GM19240 (cell line): Measurements from ENCODE around the gene TAF3.

Experiments used
- DNase-seq: peaks from one replicate; pipeline ENCODE4 v3.0.0; 2011; ENCODE audit warnings: low spot score; ENCODE audit not compliant: insufficient read length

Gene TAF3

GRCh38 chr10:7933262-7933661 lies 115.0 kb downstream of the TAF3 start:
- DNase-seq = no peak

GRCh38 chr10:7933757-7934156 lies 115.5 kb downstream of the TAF3 start:
- DNase-seq = no peak

- DNase-seq = no peak
Observed at GRCh38 chr10:7937315-7937945, 119.1 kb downstream of the TAF3 start.

GRCh38 chr10:7941576-7941975 lies 123.3 kb downstream of the TAF3 start:
- DNase-seq = no peak

GRCh38 chr10:7942316-7942715 lies 124.0 kb downstream of the TAF3 start:
- no peak for DNase-seq

GRCh38 chr10:7942859-7943258 lies 124.6 kb downstream of the TAF3 start:
- no peak for DNase-seq

- DNase-seq = no peak
Observed at GRCh38 chr10:7944215-7944480, 125.8 kb downstream of the TAF3 start.

GRCh38 chr10:7944537-7944936 lies 126.2 kb downstream of the TAF3 start:
- no peak for DNase-seq

- DNase-seq = no peak
Observed at GRCh38 chr10:7945034-7945433, 126.7 kb downstream of the TAF3 start.

GRCh38 chr10:7945469-7946187 lies 127.3 kb downstream of the TAF3 start:
- DNase-seq = no peak

GRCh38 chr10:7948371-7949000 lies 130.2 kb downstream of the TAF3 start:
- DNase-seq = no peak

GRCh38 chr10:7950981-7951847 lies 132.9 kb downstream of the TAF3 start:
- DNase-seq = no peak

- no peak for DNase-seq
Observed at GRCh38 chr10:7952266-7952665, 134.0 kb downstream of the TAF3 start.

GRCh38 chr10:7953447-7953846 lies 135.1 kb downstream of the TAF3 start:
- no peak for DNase-seq

- DNase-seq = no peak
Observed at GRCh38 chr10:7955446-7955845, 137.1 kb downstream of the TAF3 start.

- peak; percentile 23 for DNase-seq
Observed at GRCh38 chr10:7956508-7956907, 138.2 kb downstream of the TAF3 start.

GRCh38 chr10:7957591-7957990 lies 139.3 kb downstream of the TAF3 start:
- no peak for DNase-seq

GRCh38 chr10:7958442-7958841 lies 140.1 kb downstream of the TAF3 start:
- no peak for DNase-seq

- DNase-seq = no peak
Observed at GRCh38 chr10:7960108-7960507, 141.8 kb downstream of the TAF3 start.

- no peak for DNase-seq
Observed at GRCh38 chr10:7962592-7962991, 144.3 kb downstream of the TAF3 start.

- no peak for DNase-seq
Observed at GRCh38 chr10:7965457-7965856, 147.2 kb downstream of the TAF3 start.

GRCh38 chr10:7967035-7967434 lies 148.7 kb downstream of the TAF3 start:
- no peak for DNase-seq
